ENCODE data around the gene ZNF213.
"Not testable (repeated sequence)": the region's sequence is repeated elsewhere in the genome, so short reads cannot be mapped to it uniquely, and the experiment has no call there.

ZNF213 gene

GRCh38 chr16:3164121-3164991 lies 29.5 kb downstream of the ZNF213 start:
- DNase-seq = peak in 3 of 10 donors; percentile 44 to 67 (median 55)
- intact Hi-C loops (cut with DNase I) = no loop called here

- intact Hi-C loops (cut with DNase I) = no loop called here
- DNase-seq = peak in 2 of 10 donors; percentile 16 to 41
Measured at GRCh38 chr16:3165111-3165822, 30.4 kb downstream of the ZNF213 start.

GRCh38 chr16:3166505-3166886 lies 31.7 kb downstream of the ZNF213 start:
- no peak for DNase-seq
- intact Hi-C loops (cut with DNase I) = loop anchor here (2.0 kb wide), 1 partner anchor 108 kb away; no protein-coding TSS in a partner anchor

GRCh38 chr16:3168729-3169128 lies 33.9 kb downstream of the ZNF213 start:
- intact Hi-C loops (cut with DNase I) = not testable (repeated sequence)
- peak in 1 of 10 donors; percentile 36 for DNase-seq

- DNase-seq = peak in 2 of 10 donors; percentile 61 to 65
- intact Hi-C loops (cut with DNase I) = no loop called here
Measured at GRCh38 chr16:3170440-3171180, 35.8 kb downstream of the ZNF213 start.

GRCh38 chr16:3171181-3171854 lies 36.5 kb downstream of the ZNF213 start:
- intact Hi-C loops (cut with DNase I) = no loop called here

GRCh38 chr16:3171855-3172593 lies 37.2 kb downstream of the ZNF213 start:
- peak in 3 of 10 donors; percentile 20 to 69 (median 55) for DNase-seq
- intact Hi-C loops (cut with DNase I) = no loop called here

More at GRCh38 chr16:3171181-3171854, 36.5 kb downstream of the ZNF213 start:
- peak in 3 of 10 donors; percentile 25 to 46 (median 40) for DNase-seq

- intact Hi-C loops (cut with DNase I) = no loop called here
- peak in 3 of 10 donors; percentile 37 to 49 (median 41) for DNase-seq
Measured at GRCh38 chr16:3173892-3174617, 39.2 kb downstream of the ZNF213 start.

- intact Hi-C loops (cut with DNase I) = no loop called here
- DNase-seq = peak in 1 of 10 donors; percentile 12
Measured at GRCh38 chr16:3174618-3175148, 39.9 kb downstream of the ZNF213 start.

GRCh38 chr16:3175157-3176093 lies 40.6 kb downstream of the ZNF213 start:
- peak in 3 of 10 donors; percentile 58 to 80 (median 62) for DNase-seq

GRCh38 chr16:3179651-3180050 lies 44.8 kb downstream of the ZNF213 start:
- intact Hi-C loops (cut with DNase I) = no loop called here
- DNase-seq = peak in 2 of 10 donors; percentile 35 to 66

More at GRCh38 chr16:3175157-3176093, 40.6 kb downstream of the ZNF213 start:
- intact Hi-C loops (cut with DNase I) = no loop called here

- intact Hi-C loops (cut with DNase I) = no loop called here
- DNase-seq = peak in 1 of 10 donors; percentile 74
Measured at GRCh38 chr16:3180445-3180878, 45.6 kb downstream of the ZNF213 start.

GRCh38 chr16:3182293-3182607 lies 47.4 kb downstream of the ZNF213 start:
- DNase-seq; intact Hi-C loops (cut with DNase I): not testable (repeated sequence)

GRCh38 chr16:3182608-3183444 lies 48.0 kb downstream of the ZNF213 start:
- intact Hi-C loops (cut with DNase I) = no loop called here
- DNase-seq = peak in 2 of 10 donors; percentile 68 to 78

GRCh38 chr16:3183445-3184139 lies 48.8 kb downstream of the ZNF213 start:
- peak in 1 of 10 donors; percentile 37 for DNase-seq
- intact Hi-C loops (cut with DNase I) = no loop called here
